K562 (cell line): ENCODE measurements around the gene PRRG4. TPM values are rescaled to one million over a fixed set of nuclear protein-coding genes. Genes with fewer than 3 reads are reported as not detected.

Source experiments
- CBX2 ChIP-seq: fragments of 200-600 bp; sonication (generic); IDR thresholded peaks from one replicate; pipeline ENCODE4 v1.6.1; 2012; ENCODE audit warnings: mild to moderate bottlenecking, low read length, inconsistent platforms; ENCODE audit not compliant: insufficient read depth, poor library complexity, severe bottlenecking
- CXXC5 ChIP-seq: fragments of 250-450 bp; sonication (Bioruptor Pico); IDR thresholded peaks from 2 replicates; pipeline ENCODE4 v1.8.0; 2022; ENCODE audit warnings: inconsistent platforms, mild to moderate bottlenecking, moderate library complexity
- GTF2A2 ChIP-seq: IDR thresholded peaks from 2 replicates; pipeline ENCODE4 v1.6.1; 2016; ENCODE audit warnings: mild to moderate bottlenecking, missing genetic modification characterization, missing compliant biosample characterization
- HDAC1 ChIP-seq, 2 experiments: fragments of 450-650 bp; IDR thresholded peaks; 2 replicates each; pipeline ENCODE4 v1.6.1; 2016 to 2017; ENCODE audit warnings: inconsistent platforms in 1 of 2, mild to moderate bottlenecking in 1 of 2, moderate library complexity in 1 of 2
- NBN ChIP-seq: fragments of 450-650 bp; IDR thresholded peaks from 2 replicates; pipeline ENCODE4 v1.6.1; 2016; ENCODE audit warnings: low read depth, mild to moderate bottlenecking
- PRMT5 ChIP-seq: sonication (generic); formaldehyde crosslinking; IDR thresholded peaks from 2 replicates; pipeline ENCODE4 v1.5.0; 2020; ENCODE audit warnings: missing genetic modification reagents
- PURB ChIP-seq: sonication (generic); formaldehyde crosslinking; IDR thresholded peaks from 2 replicates; pipeline ENCODE4 v1.9.0; 2021; ENCODE audit warnings: low read depth, mild to moderate bottlenecking, missing genetic modification reagents
- ZNF408 ChIP-seq: fragments of 250-450 bp; sonication (Bioruptor Pico); IDR thresholded peaks from 2 replicates; pipeline ENCODE4 v1.4.0; 2020; ENCODE audit warnings: low read depth, mild to moderate bottlenecking, moderate library complexity
- ZNF583 ChIP-seq: fragments of 250-450 bp; sonication (Bioruptor Pico); IDR thresholded peaks from 2 replicates; pipeline ENCODE4 v1.4.0; 2020
- ZNF77 ChIP-seq: fragments of 250-450 bp; sonication (Bioruptor Pico); IDR thresholded peaks from 2 replicates; pipeline ENCODE4 v1.5.0; 2020
- polyA plus RNA-seq, 8 experiments: library from polyadenylated mRNA; depleted of rRNA in 4 of 8; stranded (reverse) in 5 of 8; unstranded in 3 of 8; fragments of >200 nt; fragmentation: Nextera tagmentation in 2 of 8; fragmentation: Illumina TruSeq in 1 of 8; extraction: Ambion mirVana in 2 of 8; extraction: Trizol in 1 of 8; gene quantifications; 2 replicates each; pipeline versions ENCODE4 v1.2.1 to v1.2.3, GENCODE V29; 2011 to 2014; ENCODE audit warnings: inconsistent platforms in 1 of 8, missing spikeins in 1 of 8
- total RNA-seq, 7 experiments: library from RNA; depleted of rRNA in 6 of 7; stranded (reverse); fragments of >200 nt in 6 of 7; fragmentation: Illumina TruSeq in 2 of 7; extraction: Trizol in 2 of 7; gene quantifications; 2 replicates each; pipeline versions ENCODE4 v1.2.1 to v1.2.3, GENCODE V29; 2011 to 2021; ENCODE audit warnings: low replicate concordance in 1 of 7
- TF ChIP-seq, protein P1 (sequence below): sonication (generic); formaldehyde crosslinking; IDR thresholded peaks from 2 replicates; pipeline ENCODE4 v1.5.0; 2020; ENCODE audit warnings: missing genetic modification reagents
- TF ChIP-seq, protein P2 (sequence below): fragments of 250-450 bp; sonication (Bioruptor Pico); IDR thresholded peaks from 2 replicates; pipeline ENCODE4 v1.8.0; 2022; ENCODE audit warnings: inconsistent platforms, mild to moderate bottlenecking, moderate library complexity, borderline replicate concordance
- TF ChIP-seq, protein P3 (sequence below): sonication (generic); IDR thresholded peaks from 2 replicates; pipeline ENCODE4 v1.6.1; 2016
- TF ChIP-seq, protein P4 (sequence below): conservative IDR thresholded peaks from 2 replicates; pipeline ENCODE4 v1.6.1; 2011; ENCODE audit warnings: low read depth, mild to moderate bottlenecking, low read length; ENCODE audit not compliant: control insufficient read depth
- TF ChIP-seq, protein P5 (sequence below): fragments of 250-450 bp; sonication (Bioruptor Pico); IDR thresholded peaks from 2 replicates; pipeline ENCODE4 v1.5.0; 2020; ENCODE audit warnings: mild to moderate bottlenecking
- TF ChIP-seq, protein P6 (sequence below): IDR thresholded peaks from 3 replicates; pipeline ENCODE4 v1.6.1; 2011; ENCODE audit warnings: borderline replicate concordance, mild to moderate bottlenecking; ENCODE audit not compliant: insufficient read length, insufficient read depth

The PRRG4 gene
- total and polyA plus RNA-seq, 9 of the 15 experiments (the other 6 are each of a cell fraction or from before 2014, with no cell fraction given) = not detected

DNA sequence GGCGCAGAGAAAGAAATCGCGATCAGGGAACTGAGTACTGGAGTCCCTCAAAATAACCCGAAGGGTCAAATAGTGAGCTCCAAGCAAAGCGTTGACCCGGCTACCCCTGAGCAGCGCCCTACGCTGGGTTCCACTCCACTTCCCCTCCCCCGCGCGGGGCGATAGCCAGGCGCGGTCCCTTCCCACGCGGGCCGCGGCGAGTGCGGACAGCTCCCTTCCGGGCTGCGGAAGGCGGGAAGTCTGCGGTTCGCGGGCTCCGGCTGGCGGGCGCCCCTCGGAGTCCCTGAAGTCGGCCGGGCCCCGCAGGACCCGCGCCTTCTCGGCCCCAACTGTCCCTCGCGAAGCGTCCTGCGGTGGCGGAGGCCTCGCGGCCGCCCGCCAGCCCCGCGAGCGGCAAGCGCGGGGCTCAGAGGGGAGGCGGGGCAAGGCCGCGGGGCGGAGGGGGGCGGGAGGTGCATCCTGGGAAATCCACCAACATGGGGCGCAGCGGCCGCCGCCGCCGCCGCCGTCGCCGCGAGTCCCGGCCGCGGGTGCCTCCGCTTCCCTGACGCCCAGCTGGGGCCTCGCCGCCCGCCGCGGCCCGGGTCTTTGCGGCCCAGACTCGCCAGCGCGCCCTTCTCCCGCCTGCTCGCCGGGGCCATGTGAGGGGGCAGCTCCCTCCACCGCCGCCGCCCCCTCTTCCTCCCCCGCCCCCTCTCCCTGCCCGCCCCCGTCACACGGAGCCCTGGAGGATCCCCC, 62.8 kb downstream of the PRRG4 start, which contains the start of gene QSER1 (continued):
- TF ChIP-seq CBX2 = no peak
- TF ChIP-seq, protein P1, sequence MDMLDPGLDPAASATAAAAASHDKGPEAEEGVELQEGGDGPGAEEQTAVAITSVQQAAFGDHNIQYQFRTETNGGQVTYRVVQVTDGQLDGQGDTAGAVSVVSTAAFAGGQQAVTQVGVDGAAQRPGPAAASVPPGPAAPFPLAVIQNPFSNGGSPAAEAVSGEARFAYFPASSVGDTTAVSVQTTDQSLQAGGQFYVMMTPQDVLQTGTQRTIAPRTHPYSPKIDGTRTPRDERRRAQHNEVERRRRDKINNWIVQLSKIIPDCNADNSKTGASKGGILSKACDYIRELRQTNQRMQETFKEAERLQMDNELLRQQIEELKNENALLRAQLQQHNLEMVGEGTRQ (CRISPR knock-in tag) = no peak
- no peak for TF ChIP-seq GTF2A2
- 0 out of 2 replicates have a peak, but pooled peaks have one; percentile 18 for TF ChIP-seq PRMT5 (CRISPR knock-in tag)
- TF ChIP-seq, protein P2, sequence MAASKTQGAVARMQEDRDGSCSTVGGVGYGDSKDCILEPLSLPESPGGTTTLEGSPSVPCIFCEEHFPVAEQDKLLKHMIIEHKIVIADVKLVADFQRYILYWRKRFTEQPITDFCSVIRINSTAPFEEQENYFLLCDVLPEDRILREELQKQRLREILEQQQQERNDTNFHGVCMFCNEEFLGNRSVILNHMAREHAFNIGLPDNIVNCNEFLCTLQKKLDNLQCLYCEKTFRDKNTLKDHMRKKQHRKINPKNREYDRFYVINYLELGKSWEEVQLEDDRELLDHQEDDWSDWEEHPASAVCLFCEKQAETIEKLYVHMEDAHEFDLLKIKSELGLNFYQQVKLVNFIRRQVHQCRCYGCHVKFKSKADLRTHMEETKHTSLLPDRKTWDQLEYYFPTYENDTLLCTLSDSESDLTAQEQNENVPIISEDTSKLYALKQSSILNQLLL = no peak
- TF ChIP-seq, protein P3, sequence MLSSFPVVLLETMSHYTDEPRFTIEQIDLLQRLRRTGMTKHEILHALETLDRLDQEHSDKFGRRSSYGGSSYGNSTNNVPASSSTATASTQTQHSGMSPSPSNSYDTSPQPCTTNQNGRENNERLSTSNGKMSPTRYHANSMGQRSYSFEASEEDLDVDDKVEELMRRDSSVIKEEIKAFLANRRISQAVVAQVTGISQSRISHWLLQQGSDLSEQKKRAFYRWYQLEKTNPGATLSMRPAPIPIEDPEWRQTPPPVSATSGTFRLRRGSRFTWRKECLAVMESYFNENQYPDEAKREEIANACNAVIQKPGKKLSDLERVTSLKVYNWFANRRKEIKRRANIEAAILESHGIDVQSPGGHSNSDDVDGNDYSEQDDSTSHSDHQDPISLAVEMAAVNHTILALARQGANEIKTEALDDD = no peak
- TF ChIP-seq, protein P4, sequence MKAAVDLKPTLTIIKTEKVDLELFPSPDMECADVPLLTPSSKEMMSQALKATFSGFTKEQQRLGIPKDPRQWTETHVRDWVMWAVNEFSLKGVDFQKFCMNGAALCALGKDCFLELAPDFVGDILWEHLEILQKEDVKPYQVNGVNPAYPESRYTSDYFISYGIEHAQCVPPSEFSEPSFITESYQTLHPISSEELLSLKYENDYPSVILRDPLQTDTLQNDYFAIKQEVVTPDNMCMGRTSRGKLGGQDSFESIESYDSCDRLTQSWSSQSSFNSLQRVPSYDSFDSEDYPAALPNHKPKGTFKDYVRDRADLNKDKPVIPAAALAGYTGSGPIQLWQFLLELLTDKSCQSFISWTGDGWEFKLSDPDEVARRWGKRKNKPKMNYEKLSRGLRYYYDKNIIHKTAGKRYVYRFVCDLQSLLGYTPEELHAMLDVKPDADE = peak; percentile 71
- TF ChIP-seq, protein P5, sequence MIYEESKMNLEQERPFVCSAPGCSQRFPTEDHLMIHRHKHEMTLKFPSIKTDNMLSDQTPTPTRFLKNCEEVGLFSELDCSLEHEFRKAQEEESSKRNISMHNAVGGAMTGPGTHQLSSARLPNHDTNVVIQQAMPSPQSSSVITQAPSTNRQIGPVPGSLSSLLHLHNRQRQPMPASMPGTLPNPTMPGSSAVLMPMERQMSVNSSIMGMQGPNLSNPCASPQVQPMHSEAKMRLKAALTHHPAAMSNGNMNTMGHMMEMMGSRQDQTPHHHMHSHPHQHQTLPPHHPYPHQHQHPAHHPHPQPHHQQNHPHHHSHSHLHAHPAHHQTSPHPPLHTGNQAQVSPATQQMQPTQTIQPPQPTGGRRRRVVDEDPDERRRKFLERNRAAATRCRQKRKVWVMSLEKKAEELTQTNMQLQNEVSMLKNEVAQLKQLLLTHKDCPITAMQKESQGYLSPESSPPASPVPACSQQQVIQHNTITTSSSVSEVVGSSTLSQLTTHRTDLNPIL (CRISPR knock-in tag) = no peak
- TF ChIP-seq NBN = no peak
- no peak for TF ChIP-seq ZNF77
- peak in 1 of 2 experiments; percentile 75; a peak in 2 of 4 replicates for TF ChIP-seq HDAC1 (IDR thresholded peaks at IDR 0.05)
- no peak for TF ChIP-seq ZNF408 (CRISPR knock-in tag)
- TF ChIP-seq ZNF583 (CRISPR knock-in tag) = no peak
- TF ChIP-seq, protein P6, sequence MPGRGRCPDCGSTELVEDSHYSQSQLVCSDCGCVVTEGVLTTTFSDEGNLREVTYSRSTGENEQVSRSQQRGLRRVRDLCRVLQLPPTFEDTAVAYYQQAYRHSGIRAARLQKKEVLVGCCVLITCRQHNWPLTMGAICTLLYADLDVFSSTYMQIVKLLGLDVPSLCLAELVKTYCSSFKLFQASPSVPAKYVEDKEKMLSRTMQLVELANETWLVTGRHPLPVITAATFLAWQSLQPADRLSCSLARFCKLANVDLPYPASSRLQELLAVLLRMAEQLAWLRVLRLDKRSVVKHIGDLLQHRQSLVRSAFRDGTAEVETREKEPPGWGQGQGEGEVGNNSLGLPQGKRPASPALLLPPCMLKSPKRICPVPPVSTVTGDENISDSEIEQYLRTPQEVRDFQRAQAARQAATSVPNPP = no peak
- TF ChIP-seq PURB (CRISPR knock-in tag) = no peak
- peak; percentile 91 for TF ChIP-seq CXXC5 (CRISPR knock-in tag)
